Stimulated activated CD4-positive, alpha-beta T cell treated with anti-CD3 and anti-CD28 coated beads, Interleukin-1b, Interleukin-23, amount 100 ng/mL, for 4 hours (primary cell): Measurements from ENCODE around the gene FLCN.
A peak's percentile ranks its signal among the peaks of the same experiment; 100 is the strongest.
"Not testable (repeated sequence)": the region's sequence is repeated elsewhere in the genome, so short reads cannot be mapped to it uniquely, and the experiment has no call there.

Experiments used
- DNase-seq, 2 donors: peaks; one replicate each; pipeline ENCODE4 v3.0.0-alpha.2; 2020; ENCODE audit warnings: low read depth in 2 of 2

Gene FLCN

DNA sequence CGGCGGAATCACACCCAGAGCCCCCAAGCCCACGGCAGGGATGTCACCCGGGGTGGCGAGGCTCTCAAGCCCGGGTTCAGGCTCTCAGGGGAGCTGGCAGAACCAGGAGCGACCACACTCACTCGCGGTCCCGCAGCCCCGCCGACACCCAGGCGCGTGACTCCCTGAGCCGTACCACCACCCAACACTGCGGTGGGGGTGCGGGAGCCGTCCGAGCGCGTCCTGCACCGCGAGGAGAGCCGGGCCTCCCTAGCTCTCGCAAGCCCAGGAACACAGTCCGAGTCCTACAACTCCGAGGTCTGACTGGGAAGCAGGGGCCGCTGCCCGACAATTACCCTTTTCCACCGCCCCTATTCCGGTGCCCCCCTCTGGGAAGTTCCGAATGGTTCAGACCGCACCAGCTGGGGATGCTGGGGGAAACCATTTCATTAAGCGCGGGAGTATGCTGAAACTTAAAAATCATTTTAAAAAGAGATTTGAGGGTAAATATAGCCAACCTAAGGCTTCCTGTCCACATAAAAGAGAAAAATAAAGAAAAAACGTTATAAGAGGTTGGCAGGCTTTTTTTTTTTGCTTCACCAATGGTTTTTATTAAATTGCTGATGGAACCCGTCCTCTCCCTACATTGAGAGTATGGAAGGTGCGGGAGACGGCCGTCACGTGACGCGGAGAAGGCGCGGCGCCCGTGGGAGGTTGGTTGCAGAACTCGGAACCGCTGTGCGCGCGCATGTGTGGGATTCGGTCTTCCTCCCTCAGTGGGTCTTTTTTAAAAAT lies at the start of gene FLCN:
TSS of gene FLCN (minus strand) at position 143 of the 774 bp plus-strand sequence. CDS start 9,031 bp downstream, outside the sequence.
- peak; percentile 86 to 87 for DNase-seq

GRCh38 chr17:17285951-17286350 lies 49.0 kb upstream of the FLCN start:
- no peak for DNase-seq

GRCh38 chr17:17280613-17281549 lies 43.9 kb upstream of the FLCN start, which contains the start of gene COPS3:
Gene COPS3, minus strand, starts transcription at chr17:17281246. Its CDS starts 60 bp downstream, at chr17:17281186.
- peak; percentile 92 for DNase-seq

DNA sequence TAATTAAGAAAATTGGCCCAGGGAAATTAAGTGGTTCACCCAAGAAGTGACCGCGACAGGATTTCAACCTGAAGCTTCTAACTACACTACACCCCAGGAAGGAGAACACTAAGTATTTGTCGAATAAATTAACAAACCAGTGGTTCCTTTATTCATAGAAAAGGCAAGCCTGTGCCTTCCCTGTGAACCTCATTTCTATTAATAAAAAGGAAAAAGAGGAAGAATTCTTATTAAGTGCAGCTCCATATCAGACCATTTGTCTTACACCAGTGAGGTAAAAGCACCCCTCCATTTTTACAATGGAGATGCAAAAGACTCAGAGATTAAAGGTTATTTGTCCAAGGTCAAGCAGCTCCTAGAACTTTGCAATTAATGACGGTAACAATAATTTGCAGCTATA lies 42.3 kb upstream of the FLCN start:
- no peak for DNase-seq

- DNase-seq, result not testable (repeated sequence)
Measured at GRCh38 chr17:17277431-17277830, 40.5 kb upstream of the FLCN start.

GRCh38 chr17:17275971-17276370 lies 39.0 kb upstream of the FLCN start:
- no peak for DNase-seq

- DNase-seq, result no peak
Measured at GRCh38 chr17:17269926-17270773, 33.2 kb upstream of the FLCN start.

GRCh38 chr17:17264430-17264829 lies 27.5 kb upstream of the FLCN start:
- no peak for DNase-seq

DNA sequence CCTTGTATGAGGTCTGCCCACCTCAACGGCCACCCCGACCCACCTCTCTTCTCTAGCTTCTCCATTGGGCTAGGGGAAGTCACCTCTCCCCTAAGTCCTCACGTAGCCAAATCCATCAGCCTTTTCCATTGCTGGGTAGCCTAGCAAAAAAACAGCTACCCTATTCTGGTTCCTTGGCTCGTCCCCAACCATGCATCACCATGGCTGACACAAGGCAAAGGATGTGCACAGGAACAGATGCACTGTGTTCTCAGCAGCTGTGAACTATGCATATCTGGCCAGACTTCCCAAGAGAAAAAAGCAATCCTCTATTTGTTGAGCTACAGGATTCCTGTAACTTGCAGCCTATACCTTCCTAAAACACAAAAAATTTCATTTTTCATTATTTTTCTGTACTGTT lies 22.0 kb upstream of the FLCN start:
- DNase-seq, result no peak

DNA sequence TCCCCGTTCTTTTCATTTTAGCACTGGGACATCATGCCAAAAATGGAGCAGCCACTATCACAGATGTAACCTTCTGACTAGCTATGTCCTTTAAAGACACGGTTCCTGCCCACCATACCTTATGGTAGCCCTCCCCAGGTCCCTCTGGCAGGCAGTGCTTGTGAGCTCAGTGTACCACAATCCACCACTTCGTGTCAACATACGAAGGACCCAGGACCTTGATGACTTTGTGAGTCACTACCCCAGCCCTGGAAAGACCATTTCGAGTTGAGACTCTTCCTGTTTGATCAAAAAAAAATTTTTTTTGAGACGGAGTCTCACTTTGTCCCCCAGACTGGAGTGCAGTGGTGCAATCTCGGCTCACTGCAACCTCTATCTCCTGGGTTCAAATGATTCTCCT lies 21.0 kb upstream of the FLCN start:
- DNase-seq, result no peak

DNA sequence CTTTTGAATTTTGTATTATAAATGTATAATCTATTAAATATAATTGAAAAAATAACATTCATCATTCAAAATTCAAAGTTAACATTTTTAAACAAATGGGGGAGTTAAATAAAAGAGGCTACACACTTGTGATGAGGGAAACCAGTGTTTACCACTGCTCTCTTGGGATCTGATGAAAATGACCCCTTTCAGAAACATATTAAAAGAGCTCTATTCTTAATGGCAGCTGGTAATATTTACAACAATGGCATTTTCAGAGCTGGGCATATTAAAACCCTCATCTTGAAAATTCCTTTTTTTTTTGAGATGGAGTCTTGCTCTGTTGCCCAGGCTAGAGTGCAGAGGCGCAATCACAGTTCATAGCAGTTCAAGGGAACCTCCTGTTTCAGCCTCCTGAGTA lies 19.3 kb upstream of the FLCN start:
- no peak for DNase-seq

DNA sequence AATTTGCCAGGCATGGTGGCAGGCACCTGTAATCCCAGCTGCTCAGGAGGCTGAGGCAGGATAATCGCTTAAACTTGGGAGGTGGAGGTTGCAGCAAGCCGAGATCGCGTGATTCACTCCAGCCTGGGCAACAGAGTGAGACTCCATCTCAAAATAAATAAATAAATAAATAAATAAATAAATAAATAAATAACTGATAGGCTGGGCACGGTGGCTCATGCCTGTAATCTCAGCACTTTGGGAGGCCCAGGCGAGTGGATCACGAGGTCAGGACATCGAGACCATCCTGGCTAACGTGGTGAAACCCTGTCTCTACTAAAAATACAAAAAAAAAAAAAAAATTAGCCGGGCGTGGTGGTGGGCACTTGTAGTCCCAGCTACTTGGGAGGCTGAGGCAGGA lies 18.7 kb upstream of the FLCN start:
- DNase-seq, result not testable (repeated sequence)

DNA sequence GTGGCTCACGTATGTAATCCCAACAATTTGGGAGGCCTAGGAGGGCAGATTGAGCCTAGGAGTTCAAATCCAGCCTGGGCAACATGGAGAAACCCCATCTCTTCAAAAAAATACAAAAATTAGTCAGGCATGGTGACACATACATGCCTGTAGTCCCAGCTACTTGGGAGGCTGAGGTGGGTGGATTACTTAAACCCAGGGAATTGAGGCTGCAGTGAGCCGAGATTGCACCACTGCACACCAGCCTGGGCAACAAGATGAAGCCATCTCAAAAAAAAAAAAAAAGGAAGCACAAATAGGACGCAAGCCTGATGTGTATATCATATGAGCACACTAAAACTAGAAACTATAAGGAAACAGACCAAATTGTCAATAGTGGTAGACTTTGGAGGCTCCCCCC lies 17.1 kb upstream of the FLCN start:
- DNase-seq, result no peak

- DNase-seq, result no peak
Measured at GRCh38 chr17:17253406-17253805, 16.4 kb upstream of the FLCN start.

DNA sequence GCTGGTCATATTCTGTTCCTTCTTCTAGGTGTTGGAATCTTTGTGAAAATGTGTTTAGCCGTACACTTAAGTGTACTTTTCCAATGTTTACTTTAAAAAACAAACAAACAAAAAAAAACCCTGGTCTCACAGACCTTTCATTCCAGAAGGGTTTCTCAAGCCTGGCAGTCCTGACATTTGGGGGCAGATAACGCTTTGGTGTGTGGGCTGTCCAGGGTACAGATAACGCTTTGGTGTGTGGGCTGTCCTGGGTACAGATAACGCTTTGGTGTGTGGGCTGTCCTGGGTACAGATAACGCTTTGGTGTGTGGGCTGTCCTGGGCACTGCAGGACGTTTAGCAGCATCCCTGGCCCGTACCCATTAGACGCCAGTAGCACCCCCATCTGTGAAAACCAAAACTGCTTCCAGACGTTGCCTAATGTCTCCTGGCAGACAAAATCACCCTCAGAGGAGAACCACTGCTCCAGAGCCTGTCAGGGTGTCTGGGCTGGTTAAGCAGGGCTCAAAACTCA lies 15.2 kb upstream of the FLCN start:
- no peak for DNase-seq

- DNase-seq, result no peak
Measured at GRCh38 chr17:17246879-17247278, 9.9 kb upstream of the FLCN start.

DNA sequence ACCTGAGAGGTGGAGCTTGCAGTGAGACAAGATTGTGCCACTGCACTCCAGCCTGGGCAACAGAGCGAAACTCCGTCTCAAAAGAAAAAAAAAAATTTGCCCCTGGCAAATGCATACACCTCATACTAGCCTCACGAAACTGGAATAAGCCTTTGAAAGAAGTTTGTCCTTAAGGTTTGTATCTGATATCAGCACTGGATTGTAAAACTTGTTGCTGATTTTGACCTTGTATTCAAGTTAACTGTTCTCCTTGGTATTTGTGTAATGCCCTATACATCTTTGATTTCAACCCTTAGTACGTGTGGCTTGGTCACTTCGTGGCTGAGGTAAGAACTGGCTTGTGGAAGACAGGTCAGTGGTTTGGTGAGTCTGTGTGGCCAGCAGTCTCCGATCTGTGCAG lies 6.2 kb upstream of the FLCN start:
- no peak for DNase-seq

- DNase-seq, result no peak
Measured at GRCh38 chr17:17242246-17242645, 5.3 kb upstream of the FLCN start.

DNA sequence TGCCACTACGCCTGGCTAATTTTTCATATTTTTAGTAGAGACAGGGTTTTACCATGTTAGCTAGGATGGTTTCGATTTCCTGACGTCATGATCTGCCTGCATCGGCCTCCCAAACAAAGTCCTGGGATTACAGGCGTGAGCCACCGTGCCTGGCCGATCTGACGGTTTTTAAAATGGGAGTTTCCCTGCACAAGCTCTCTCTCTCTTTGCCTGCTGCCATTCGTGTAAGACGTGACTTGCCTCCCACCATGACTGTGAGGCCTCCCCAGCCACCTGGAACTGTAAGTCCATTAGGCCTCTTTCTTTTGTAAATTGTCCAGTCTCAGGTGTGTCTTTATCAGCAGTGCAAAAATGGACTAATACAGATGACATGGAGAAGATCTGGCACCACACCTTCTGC lies 4.7 kb upstream of the FLCN start:
- no peak for DNase-seq

DNA sequence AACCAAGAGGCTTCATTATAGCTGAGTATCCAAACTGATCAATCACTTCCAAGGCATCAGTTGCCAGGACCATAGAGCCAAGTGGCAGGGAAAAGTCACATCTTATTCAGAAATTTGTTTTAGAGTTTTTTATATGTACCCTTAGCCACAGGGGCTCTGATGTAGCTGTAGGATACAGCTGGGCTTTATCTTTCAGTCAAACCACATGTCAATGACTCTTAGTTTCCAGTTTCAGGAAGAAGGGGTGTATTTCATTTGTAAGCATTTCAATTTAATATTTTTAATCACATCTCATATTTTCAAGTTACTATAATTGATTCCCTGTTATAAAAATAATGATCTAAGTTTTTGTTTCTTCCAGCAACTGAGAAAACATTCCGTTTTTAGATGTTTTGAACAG lies 2.9 kb upstream of the FLCN start:
- no peak for DNase-seq

DNA sequence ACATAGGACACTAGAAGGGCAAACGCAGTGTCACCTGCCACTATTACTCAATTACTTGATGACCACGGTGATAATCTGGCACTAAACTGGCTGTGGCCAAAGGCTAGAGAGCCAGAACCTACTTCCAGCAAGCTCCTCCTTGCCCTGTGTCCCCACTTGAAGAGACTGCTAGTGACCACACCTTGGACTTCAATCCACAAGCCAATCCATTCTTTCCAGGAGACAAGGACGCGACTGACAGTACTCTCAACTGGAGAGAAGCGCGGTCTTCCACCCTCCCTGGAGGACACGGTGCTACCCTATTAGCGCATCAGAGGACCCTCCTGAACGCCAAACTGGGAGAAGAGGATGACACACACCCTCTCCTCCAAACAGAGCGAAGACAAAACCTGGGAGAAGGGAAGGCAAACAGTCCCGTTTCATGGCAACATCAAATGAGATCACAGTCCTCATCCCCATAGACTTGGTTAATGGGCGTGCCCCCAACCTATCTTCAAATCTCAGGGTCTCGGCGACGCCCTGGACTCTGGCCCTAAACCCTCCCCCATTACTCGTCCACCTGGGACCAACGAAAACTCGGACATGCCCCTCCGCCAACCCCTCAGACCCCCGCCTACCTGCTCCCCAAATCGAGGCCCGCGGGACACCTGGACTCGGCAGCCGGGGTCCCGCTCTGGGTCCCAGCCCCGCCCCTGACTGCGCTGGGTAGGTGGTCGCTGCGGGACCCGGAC lies 508 bp downstream of the FLCN start:
- DNase-seq, result no peak
